H1 (cell line): ENCODE data around the gene CDC27. TPM values are rescaled to one million over a fixed set of nuclear protein-coding genes. Genes with fewer than 3 reads are reported as not detected.

Experiments used
- CTCF ChIA-PET: fragments of 300-600 bp; sonication (Branson Sonifier 250); formaldehyde crosslinking; loops from one replicate; lab custom pipeline; 2021; ENCODE audit not compliant: partially characterized antibody; lab: Charles Lee
- POLR2A ChIA-PET: fragments of 300-600 bp; sonication (Branson Sonifier 250); formaldehyde crosslinking; loops from one replicate; lab custom pipeline; 2021; ENCODE audit warnings: inconsistent platforms; ENCODE audit not compliant: partially characterized antibody; lab: Charles Lee
- DNase-seq, 2 experiments: peaks; one replicate each; pipeline versions ENCODE4 v3.0.0 to v3.0.0-alpha.2; 2010 to 2022; ENCODE audit warnings: low spot score in 2 of 2, low read depth in 1 of 2, mixed read lengths in 1 of 2
- FAIRE-seq: peaks from 2 replicates; lab custom pipeline; 2011; peaks lifted over from hg19 to GRCh38; lab: Jason Lieb, UNC
- H2AFZ ChIP-seq: 2 replicates; pipeline ENCODE4 v1.8.1; 2012; ENCODE audit warnings: low read length, inconsistent platforms
- H2AK5ac ChIP-seq: 2 replicates; pipeline ENCODE4 v1.6.1; 2013; ENCODE audit warnings: low read depth, low read length
- H2BK120ac ChIP-seq: replicated peaks from 2 replicates; pipeline ENCODE3; 2013; ENCODE audit warnings: low read depth, low read length, inconsistent platforms
- H2BK12ac ChIP-seq: 2 replicates; pipeline ENCODE4 v1.6.1; 2013; ENCODE audit warnings: low read depth, low read length
- H2BK15ac ChIP-seq: 2 replicates; pipeline ENCODE4 v1.6.1; 2013; ENCODE audit warnings: low read length
- H2BK20ac ChIP-seq: 2 replicates; pipeline ENCODE4 v1.6.1; 2013; ENCODE audit warnings: low read length
- H2BK5ac ChIP-seq: 2 replicates; pipeline ENCODE4 v1.6.1; 2013; ENCODE audit warnings: low read depth, low read length
- H3K14ac ChIP-seq: 2 replicates; pipeline ENCODE4 v1.6.1; 2013; ENCODE audit warnings: inconsistent platforms; ENCODE audit not compliant: insufficient read length
- H3K18ac ChIP-seq: 2 replicates; pipeline ENCODE4 v1.6.1; 2013; ENCODE audit warnings: low read length; ENCODE audit errors: extremely low read depth
- H3K23ac ChIP-seq: 2 replicates; pipeline ENCODE4 v1.6.1; 2013; ENCODE audit warnings: inconsistent platforms; ENCODE audit not compliant: insufficient read length
- H3K23me2 ChIP-seq: 2 replicates; pipeline ENCODE4 v1.6.1; 2013; ENCODE audit warnings: low read depth, low read length
- H3K27ac ChIP-seq: 2 replicates; pipeline ENCODE4 v1.6.1; 2011; ENCODE audit warnings: low read depth, low read length, inconsistent platforms
- H3K27me3 ChIP-seq, 4 experiments: replicated peaks in 1 of 4; 1 replicate in 1 of 4; 2 replicates in 3 of 4; pipeline versions ENCODE4 v1.6.1 to v1.8.1; 2011 to 2013; ENCODE audit warnings: low read length in 3 of 4, mild to moderate bottlenecking in 3 of 4, inconsistent platforms in 2 of 4, mixed read lengths in 2 of 4, moderate library complexity in 1 of 4; ENCODE audit not compliant: control insufficient read depth in 3 of 4, insufficient read depth in 3 of 4; ENCODE audit errors: extremely low read depth in 1 of 4
- H3K36me3 ChIP-seq, 4 experiments: 2 replicates each; pipeline versions ENCODE4 v1.6.1 to v1.8.1; 2011 to 2013; ENCODE audit warnings: mild to moderate bottlenecking in 4 of 4, low read length in 3 of 4, moderate library complexity in 2 of 4, control low read depth in 1 of 4, inconsistent platforms in 1 of 4; ENCODE audit not compliant: insufficient read depth in 4 of 4, control insufficient read depth in 2 of 4
- H3K4ac ChIP-seq: replicated peaks from 2 replicates; pipeline ENCODE3; 2013; ENCODE audit warnings: low read length, low read depth, mixed read lengths, inconsistent platforms; ENCODE audit not compliant: insufficient read length
- H3K4me1 ChIP-seq, 4 experiments: replicated peaks in 1 of 4; 1 replicate in 1 of 4; 2 replicates in 3 of 4; pipeline versions ENCODE4 v1.6.1 to v1.8.1; 2011 to 2013; ENCODE audit warnings: low read length in 3 of 4, inconsistent platforms in 2 of 4, mixed read lengths in 1 of 4; ENCODE audit not compliant: insufficient read depth in 4 of 4, control insufficient read depth in 3 of 4
- H3K4me2 ChIP-seq, 2 experiments: 2 replicates each; pipeline versions ENCODE4 v1.6.1 to v1.8.1; 2011 to 2013; ENCODE audit warnings: low read depth in 2 of 2, low read length in 2 of 2, control low read depth in 1 of 2, inconsistent platforms in 1 of 2, mild to moderate bottlenecking in 1 of 2; ENCODE audit not compliant: insufficient read depth in 1 of 2
- H3K4me3 ChIP-seq, 4 experiments: fragments of 200-600, 300-600 bp in 1 of 4; sonication (generic), shearing (Covaris generic), sonication (Bioruptor Twin) in 1 of 4; 2 replicates each; pipeline versions ENCODE4 v1.5.1 to v1.8.1; 2011 to 2016; ENCODE audit warnings: low read length in 4 of 4, low read depth in 3 of 4, control low read depth in 2 of 4, inconsistent platforms in 2 of 4, mild to moderate bottlenecking in 2 of 4, mixed read lengths in 1 of 4, moderate library complexity in 1 of 4; ENCODE audit not compliant: insufficient read depth in 2 of 4; ENCODE audit errors: extremely low read depth in 1 of 4
- H3K56ac ChIP-seq: replicated peaks from 2 replicates; pipeline ENCODE3; 2013; ENCODE audit warnings: low read depth, mild to moderate bottlenecking, mixed read lengths, low read length, inconsistent platforms; ENCODE audit not compliant: insufficient read length
- H3K79me1 ChIP-seq: 2 replicates; pipeline ENCODE4 v1.6.1; 2013; ENCODE audit warnings: low read depth, low read length, control low read depth
- H3K79me2 ChIP-seq, 2 experiments: 2 replicates each; pipeline versions ENCODE4 v1.6.1 to v1.8.1; 2012 to 2013; ENCODE audit warnings: low read length in 2 of 2, mild to moderate bottlenecking in 2 of 2, inconsistent platforms in 1 of 2; ENCODE audit not compliant: insufficient read depth in 2 of 2, control insufficient read depth in 1 of 2
- H3K9ac ChIP-seq, 4 experiments: replicated peaks in 1 of 4; 1 replicate in 1 of 4; 2 replicates in 3 of 4; pipeline versions ENCODE4 v1.6.1 to v1.8.1; 2011 to 2013; ENCODE audit warnings: low read depth in 3 of 4, low read length in 3 of 4, control low read depth in 2 of 4, mild to moderate bottlenecking in 2 of 4, moderate library complexity in 2 of 4, inconsistent platforms in 1 of 4; ENCODE audit errors: extremely low read depth in 1 of 4
- H3K9me3 ChIP-seq, 2 experiments: 2 replicates each; pipeline versions ENCODE4 v1.6.1 to v1.8.1; 2012 to 2013; ENCODE audit warnings: mild to moderate bottlenecking in 2 of 2, moderate library complexity in 2 of 2, control low read depth in 1 of 2, inconsistent platforms in 1 of 2, low read depth in 1 of 2, low read length in 1 of 2, mixed read lengths in 1 of 2; ENCODE audit not compliant: insufficient read depth in 2 of 2
- H4K20me1 ChIP-seq, 2 experiments: replicated peaks in 1 of 2; 2 replicates each; pipeline versions ENCODE3 to v1.8.1; 2011 to 2013; ENCODE audit warnings: inconsistent platforms in 2 of 2, low read length in 2 of 2, mild to moderate bottlenecking in 1 of 2; ENCODE audit not compliant: insufficient read depth in 2 of 2, control insufficient read depth in 1 of 2
- H4K5ac ChIP-seq: 2 replicates; pipeline ENCODE4 v1.6.1; 2013; ENCODE audit warnings: low read length, low read depth, mixed read lengths, inconsistent platforms; ENCODE audit not compliant: insufficient read length
- H4K8ac ChIP-seq: 2 replicates; pipeline ENCODE4 v1.8.0; 2013; ENCODE audit warnings: mild to moderate bottlenecking, moderate library complexity, low read length, inconsistent platforms; ENCODE audit not compliant: insufficient read depth; ENCODE audit errors: extremely low read depth
- H4K91ac ChIP-seq: replicated peaks from 2 replicates; pipeline ENCODE3; 2013; ENCODE audit warnings: low read length, mixed read lengths, inconsistent platforms; ENCODE audit not compliant: insufficient read length
- CEBPB ChIP-seq: IDR thresholded peaks from 2 replicates; pipeline ENCODE4 v1.6.1; 2012; ENCODE audit warnings: low read depth, low read length
- FOSL1 ChIP-seq: IDR thresholded peaks from 2 replicates; pipeline ENCODE4 v1.6.1; 2011; ENCODE audit warnings: mild to moderate bottlenecking, low read depth, low read length, moderate library complexity; ENCODE audit not compliant: insufficient read depth
- JUN ChIP-seq: IDR thresholded peaks from 2 replicates; pipeline ENCODE4 v1.6.1; 2011; ENCODE audit warnings: low read depth, mild to moderate bottlenecking, improper control_type of control experiment, low read length
- JUND ChIP-seq: IDR thresholded peaks from 2 replicates; pipeline ENCODE4 v1.6.1; 2011; ENCODE audit warnings: mild to moderate bottlenecking, improper control_type of control experiment, low read length
- SP2 ChIP-seq: IDR thresholded peaks from 2 replicates; pipeline ENCODE4 v1.6.1; 2012; ENCODE audit warnings: mild to moderate bottlenecking, low read length, inconsistent platforms
- WGBS, 2 experiments: shearing (Covaris generic) in 1 of 2; methylation state at CpG; one replicate each; pipeline versions ENCODE4 v1.1.6 to v1.1.7; 2013 to 2015; ENCODE audit warnings: low lambda C conversion rate in 2 of 2, mixed read lengths in 2 of 2, inconsistent platforms in 1 of 2, low coverage in 1 of 2, missing lambda C conversion rate in 1 of 2; ENCODE audit not compliant: insufficient replicate concordance in 2 of 2, insufficient coverage in 1 of 2, insufficient read length in 1 of 2; ENCODE audit errors: extremely low coverage in 1 of 2, missing lambda C conversion rate in 1 of 2; 5-methylcytosine and 5-hydroxymethylcytosine counted together
- polyA plus RNA-seq, 7 experiments: library from polyadenylated mRNA; depleted of rRNA in 3 of 7; stranded (reverse) in 5 of 7; unstranded in 2 of 7; fragments of >200 nt in 5 of 7; fragments of 200-250 nt in 2 of 7; gene quantifications; 1 replicate in 5 of 7; 2 replicates in 1 of 7; 4 replicates in 1 of 7; pipeline versions ENCODE4 v1.2.1 to v1.2.3, GENCODE V29; 2011 to 2013; ENCODE audit warnings: missing spikeins in 2 of 7, mixed read lengths in 2 of 7
- total RNA-seq: library from RNA; stranded (reverse); fragmentation: NEBNext Ultra II Directional; extraction: Animal tissue kit (Norgen Biotek cat#: 25700); gene quantifications from 2 replicates; pipeline ENCODE4 v1.2.1, GENCODE V29; 2021

CDC27 gene
- total and polyA plus RNA-seq, 2 of the 8 experiments (the other 6 are each of a cell fraction or from before 2014, with no cell fraction given): 41.9 to 87.5 TPM

- peaks cover 0 to 3% (median 3%) of the 10 kb centered on the region in 4 experiments; a peak in 3 of 7 replicates for H3K4me1 ChIP-seq
Observed at GRCh38 chr17:47230864-47231263, 41.8 kb upstream of the CDC27 start.

More at GRCh38 chr17:47230864-47231263, 41.8 kb upstream of the CDC27 start:
- Histone ChIP-seq H3K4ac (no peak overlapping the region), H3K79me1 (no peaks in the 10 kb centered on the region), H4K91ac (no peak overlapping the region), H3K18ac (no peak overlapping the region), H3K14ac (no peak overlapping the region), H2BK15ac (no peak overlapping the region), H2BK5ac (no peak overlapping the region), H3K4me3 (no peak overlapping the region), H3K27me3 (0 out of 7 replicates have a peak, but pooled peaks cover 0 to 1% (median 0%) of the 10 kb centered on the region in 4 experiments), H3K9me3 (no peaks in the 10 kb centered on the region), H3K23me2 (no peaks in the 10 kb centered on the region), H3K36me3 (no peaks in the 10 kb centered on the region), H2BK12ac (no peak overlapping the region), H2BK20ac (no peak overlapping the region), H3K4me2 (no peak overlapping the region), H4K20me1 (no peaks in the 10 kb centered on the region), H2BK120ac (no peak overlapping the region), H3K79me2 (no peaks in the 10 kb centered on the region), H3K9ac (no peak overlapping the region), H3K56ac (no peak overlapping the region), H3K27ac (no peak overlapping the region), H2AFZ (no peak overlapping the region), H4K5ac (no peak overlapping the region), H2AK5ac (no peak overlapping the region), H3K23ac (no peak overlapping the region), H4K8ac (no peak overlapping the region)
- DNase-seq (no peak), FAIRE-seq (no peak)
- WGBS, 2 experiments: 95% methylated on average over 7 of the region's 10 CpGs; no CpG with 5 or more reads in 1 of the 2 experiments
- POLR2A ChIA-PET: interaction anchor here (1.1 kb wide), 1 partner anchor 82 kb away, joined by 3 read pairs; no protein-coding TSS in a partner anchor
- no peak for TF ChIP-seq JUN
- no peak for TF ChIP-seq JUND
- TF ChIP-seq SP2: no peak
- no peak for TF ChIP-seq FOSL1
- TF ChIP-seq CEBPB: peak; percentile 78
- CTCF ChIA-PET: interaction anchor here (0.7 to 7.3 kb wide), 21 partner anchors 10 to 1399 kb away, joined by 3 to 105 read pairs (median 4); partner anchors contain the start of genes EFCAB13 and MYL4
